Measurements from ENCODE around the gene ECHS1. TPM values are rescaled to one million over a fixed set of nuclear protein-coding genes. Genes with fewer than 3 reads are reported as not detected.

ECHS1 gene
- total and polyA plus RNA-seq, 9 of the 15 experiments (the other 6 are each of a cell fraction or from before 2014, with no cell fraction given), result 16.6 to 100 (median 68.1) TPM

- 33% methylated on average over 11 of the region's 12 CpGs for WGBS (ENCODE audit: insufficient coverage, low coverage, missing lambda C conversion rate)
- H3K79me2 ChIP-seq (ENCODE audit: control insufficient read depth, insufficient read depth, low read length), result peaks cover 9% of the 10 kb centered on the region
- H3K27me3 ChIP-seq (ENCODE audit: control insufficient read depth in 2 of 2, insufficient read depth in 2 of 2, low read length in 2 of 2), result no peaks in the 10 kb centered on the region
- peaks cover 8% of the 10 kb centered on the region; the same call in 1 of the 3 replicates for H3K36me3 ChIP-seq (ENCODE audit: control insufficient read depth, insufficient read depth, low read length)
- H3K4me3 ChIP-seq, result no peak overlapping the region
- POLR2A ChIA-PET, result interaction anchor here (1.1 kb wide), 1 partner anchor 14 kb away, joined by 3 read pairs; no protein-coding TSS in a partner anchor
- no TSS peak for BruUV-seq (replicated peaks)
- DNase-seq (ENCODE audit: extremely low read depth in 1 of 4, low spot score in 3 of 4) (no peak), FAIRE-seq (no peak), ATAC-seq (no peak)
- intact Hi-C loops (cut with micrococcal nuclease) (no loop called here), in situ Hi-C loops (cut with MboI) (no loop called here)
- H3K9me1 ChIP-seq (ENCODE audit: control insufficient read depth, insufficient read depth, low read length), result no peaks in the 10 kb centered on the region
- TF ChIP-seq HDAC3 (IDR thresholded peaks at IDR 0.05; ENCODE audit: borderline replicate concordance, partially characterized antibody) (no peak), POLR2B (IDR thresholded peaks at IDR 0.05; ENCODE audit: low read depth, partially characterized antibody) (no peak), FOXA3 (CRISPR knock-in tag; conservative IDR thresholded peaks at IDR 0.05 in 1 of 2, IDR thresholded peaks at IDR 0.05 in 1 of 2) (no peak), ZNF77 (CRISPR knock-in tag; IDR thresholded peaks at IDR 0.05) (no peak), CREM (IDR thresholded peaks at IDR 0.05; ENCODE audit: low read depth) (0 out of 2 replicates have a peak, but pooled peaks have one; percentile 30)
- no peak overlapping the region for H3K9ac ChIP-seq (ENCODE audit: insufficient read depth in 1 of 2, low read depth in 2 of 2, low read length in 2 of 2)
- no peak overlapping the region for H3K27ac ChIP-seq (ENCODE audit: extremely low read depth, low read depth, low read length)
- peak overlapping the region; percentile 48 for H2AFZ ChIP-seq (ENCODE audit: low read depth, low read length)
- no peak overlapping the region; the same call in 1 of the 2 replicates for H3K4me2 ChIP-seq (ENCODE audit: insufficient read depth, low read length)
- no peaks in the 10 kb centered on the region for H3K9me3 ChIP-seq (replicated peaks; ENCODE audit: control insufficient read depth, insufficient read depth, low read depth, low read length)
- CTCF ChIA-PET (ENCODE audit: low intra/inter-chr PET ratio), result no interaction called here
- H4K20me1 ChIP-seq (replicated peaks; ENCODE audit: control insufficient read depth, insufficient read depth, low read length), result no peaks in the 10 kb centered on the region
- H3K4me1 ChIP-seq (replicated peaks in 1 of 2; ENCODE audit: control insufficient read depth in 2 of 2, insufficient read depth in 2 of 2, low read length in 2 of 2), result peaks cover 7 to 45% of the 10 kb centered on the region in 2 experiments; a peak in 3 of 5 replicates
Observed at GRCh38 chr10:133375357-133376115, 2.4 kb upstream of the ECHS1 start.
